Measurements from ENCODE around the gene PTPRK. TPM values are rescaled to one million over a fixed set of nuclear protein-coding genes. Genes with fewer than 3 reads are reported as not detected.
"Not testable (repeated sequence)": the region's sequence is repeated elsewhere in the genome, so short reads cannot be mapped to it uniquely, and the experiment has no call there.

Gene PTPRK
- total and polyA plus RNA-seq, 2 donors: 9.3 to 26.8 TPM

DNA sequence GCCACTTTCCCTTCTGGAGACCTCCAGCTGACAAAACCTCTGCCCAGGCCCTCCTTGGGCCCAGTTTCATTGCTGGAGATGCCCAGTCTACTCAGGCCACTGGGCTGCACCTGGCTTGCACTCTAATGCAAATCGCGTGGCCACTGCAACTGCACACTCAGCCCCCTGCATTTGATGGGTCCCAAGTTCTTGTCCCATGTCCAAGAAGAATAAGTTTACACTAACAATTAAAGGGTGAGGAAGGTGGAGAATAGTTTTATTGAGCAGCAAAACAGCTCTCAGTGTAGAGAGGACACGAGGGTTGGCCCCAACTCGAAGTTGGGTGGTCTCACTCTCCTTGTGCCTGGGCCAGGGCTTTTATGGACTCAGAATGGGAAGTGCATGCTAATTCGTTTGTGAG is 587.7 kb downstream of the PTPRK start:
- H3K27me3 ChIP-seq (ENCODE audit: control insufficient read depth in 2 of 2, insufficient read depth in 1 of 2, low read length in 1 of 2): no peaks in the 10 kb centered on the region
- H3K27ac ChIP-seq (ENCODE audit: low read depth in 1 of 2, low read length in 1 of 2): no peak overlapping the region
- no peak for DNase-seq (ENCODE audit: low read depth in 6 of 9, low spot score in 9 of 9)
- no peaks in the 10 kb centered on the region for H3K4me1 ChIP-seq (ENCODE audit: control insufficient read depth in 2 of 2, insufficient read depth in 2 of 2, low read length in 2 of 2)
- no peaks in the 10 kb centered on the region for H3K36me3 ChIP-seq (ENCODE audit: control insufficient read depth in 2 of 2, insufficient read depth in 2 of 2, low read length in 1 of 2)
- WGBS: 98% methylated on average over 5 of the region's 5 CpGs
- H3K4me3 ChIP-seq (ENCODE audit: low read length in 2 of 2): no peak overlapping the region
- H3K9me3 ChIP-seq (ENCODE audit: control insufficient read depth in 2 of 2, insufficient read depth in 1 of 2, low read length in 1 of 2): peaks cover 2 to 9% of the 10 kb centered on the region in 2 donors

DNA sequence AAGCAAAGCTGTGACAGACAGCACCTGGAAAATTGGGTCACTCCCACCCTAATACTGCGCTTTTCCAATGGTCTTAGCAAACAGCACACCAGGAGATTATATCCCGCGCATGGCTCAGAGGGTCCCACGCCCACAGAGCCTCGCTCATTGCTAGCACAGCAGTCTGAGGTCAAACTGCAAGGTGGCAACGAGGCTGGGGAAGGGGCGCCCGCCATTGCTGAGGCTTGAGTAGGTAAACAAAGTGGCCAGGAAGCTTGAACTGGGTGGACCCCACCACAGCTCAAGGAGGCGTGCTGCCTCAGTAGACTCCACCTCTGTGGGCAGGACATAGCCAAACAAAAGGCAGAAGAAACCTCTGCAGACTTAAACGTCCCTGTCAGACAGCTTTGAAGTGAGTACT is 594.0 kb downstream of the PTPRK start:
- H3K4me3 ChIP-seq (ENCODE audit: low read length in 2 of 2); H3K27ac ChIP-seq (ENCODE audit: low read depth in 1 of 2, low read length in 1 of 2); DNase-seq (ENCODE audit: low read depth in 6 of 9, low spot score in 9 of 9); H3K27me3 ChIP-seq (ENCODE audit: control insufficient read depth in 2 of 2, insufficient read depth in 1 of 2, low read length in 1 of 2); H3K36me3 ChIP-seq (ENCODE audit: control insufficient read depth in 2 of 2, insufficient read depth in 2 of 2, low read length in 1 of 2): not testable (repeated sequence)
- Histone ChIP-seq H3K4me1 (ENCODE audit: control insufficient read depth in 2 of 2, insufficient read depth in 2 of 2, low read length in 2 of 2) (peaks cover 15 to 23% of the 10 kb centered on the region in 2 donors), H3K9me3 (ENCODE audit: control insufficient read depth in 2 of 2, insufficient read depth in 1 of 2, low read length in 1 of 2) (peaks cover 1 to 10% of the 10 kb centered on the region in 2 donors)
- 97% methylated on average over 10 of the region's 10 CpGs for WGBS

DNA sequence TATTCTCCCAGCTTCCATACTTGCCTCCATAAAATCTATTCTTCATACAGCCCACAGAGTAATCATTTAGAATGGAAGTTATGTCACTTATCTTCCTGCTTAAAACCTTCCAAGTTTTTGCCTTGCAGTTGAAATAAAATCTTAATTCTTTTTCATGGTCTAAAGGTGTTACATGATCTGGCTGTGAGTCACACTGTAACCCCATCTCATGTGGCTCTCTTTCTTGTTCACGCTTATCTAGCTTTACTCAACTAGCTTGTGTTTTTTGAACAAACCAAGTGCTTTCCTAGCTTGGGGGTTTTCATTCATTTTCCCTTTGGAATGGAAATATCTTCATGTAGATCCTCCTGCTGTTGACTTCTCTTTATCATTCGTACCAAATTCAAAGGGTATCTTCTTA is 596.0 kb downstream of the PTPRK start:
- H3K9me3 ChIP-seq (ENCODE audit: control insufficient read depth in 2 of 2, insufficient read depth in 1 of 2, low read length in 1 of 2): peaks cover 1 to 10% of the 10 kb centered on the region in 2 donors
- H3K27me3 ChIP-seq (ENCODE audit: control insufficient read depth in 2 of 2, insufficient read depth in 1 of 2, low read length in 1 of 2): no peaks in the 10 kb centered on the region
- peaks cover 0 to 2% of the 10 kb centered on the region in 2 donors for H3K36me3 ChIP-seq (ENCODE audit: control insufficient read depth in 2 of 2, insufficient read depth in 2 of 2, low read length in 1 of 2)
- DNase-seq (ENCODE audit: low read depth in 6 of 9, low spot score in 9 of 9): no peak
- H3K4me1 ChIP-seq (ENCODE audit: control insufficient read depth in 2 of 2, insufficient read depth in 2 of 2, low read length in 2 of 2): peaks cover 19 to 35% of the 10 kb centered on the region in 2 donors
- no peak overlapping the region for H3K4me3 ChIP-seq (ENCODE audit: low read length in 2 of 2)
- H3K27ac ChIP-seq (ENCODE audit: low read depth in 1 of 2, low read length in 1 of 2): no peak overlapping the region
- WGBS: 89% methylated on average over 2 of the region's 2 CpGs

DNA sequence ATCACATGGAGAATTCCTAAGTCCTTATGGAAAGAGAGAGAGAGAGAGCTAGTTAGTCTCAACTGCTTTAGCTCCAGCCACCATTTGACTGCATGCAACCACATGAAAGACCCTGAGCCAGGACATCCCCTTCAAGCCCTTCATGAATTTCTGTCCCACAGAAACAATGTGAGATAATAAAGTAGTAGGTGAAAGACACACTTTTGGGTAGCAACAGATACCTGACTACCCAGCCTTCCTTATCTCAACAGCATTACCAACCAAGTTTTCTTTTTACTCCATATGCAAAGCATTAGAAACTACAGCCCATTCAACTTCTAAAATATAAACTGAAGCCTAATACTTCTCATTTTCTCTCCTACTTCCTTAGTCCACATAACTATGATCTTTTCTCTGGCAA is 596.4 kb downstream of the PTPRK start:
- Histone ChIP-seq H3K9me3 (ENCODE audit: control insufficient read depth in 2 of 2, insufficient read depth in 1 of 2, low read length in 1 of 2) (peaks cover 1 to 10% of the 10 kb centered on the region in 2 donors), H3K27ac (ENCODE audit: low read depth in 1 of 2, low read length in 1 of 2) (no peak overlapping the region), H3K27me3 (ENCODE audit: control insufficient read depth in 2 of 2, insufficient read depth in 1 of 2, low read length in 1 of 2) (no peaks in the 10 kb centered on the region), H3K36me3 (ENCODE audit: control insufficient read depth in 2 of 2, insufficient read depth in 2 of 2, low read length in 1 of 2) (peaks cover 0 to 2% of the 10 kb centered on the region in 2 donors), H3K4me1 (ENCODE audit: control insufficient read depth in 2 of 2, insufficient read depth in 2 of 2, low read length in 2 of 2) (peaks cover 19 to 39% of the 10 kb centered on the region in 2 donors), H3K4me3 (ENCODE audit: low read length in 2 of 2) (no peak overlapping the region)
- no peak for DNase-seq (ENCODE audit: low read depth in 6 of 9, low spot score in 9 of 9)

DNA sequence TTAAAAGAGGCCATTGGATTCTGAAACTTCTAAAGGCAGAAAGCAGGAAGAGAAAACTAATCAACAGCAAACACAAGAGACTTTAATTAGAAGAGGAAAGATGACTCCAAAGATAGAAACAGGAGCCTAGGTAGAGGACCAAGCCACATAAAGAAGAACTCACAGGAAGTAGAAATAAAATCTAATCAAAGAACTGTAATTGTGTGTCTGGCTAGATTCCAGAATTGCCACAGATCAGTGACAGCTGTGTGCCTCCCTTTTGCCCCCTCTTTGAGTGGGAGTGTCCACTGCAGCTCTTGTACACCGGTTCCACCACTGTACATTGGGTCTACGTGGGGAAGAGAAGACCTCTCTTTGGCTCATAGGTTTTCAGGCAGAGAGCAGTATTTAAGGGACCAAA is 597.3 kb downstream of the PTPRK start:
- peaks cover 1 to 10% of the 10 kb centered on the region in 2 donors for H3K9me3 ChIP-seq (ENCODE audit: control insufficient read depth in 2 of 2, insufficient read depth in 1 of 2, low read length in 1 of 2)
- no peak overlapping the region for H3K27ac ChIP-seq (ENCODE audit: low read depth in 1 of 2, low read length in 1 of 2)
- DNase-seq (ENCODE audit: low read depth in 6 of 9, low spot score in 9 of 9): peak in 1 of 9 donors; percentile 42
- H3K4me1 ChIP-seq (ENCODE audit: control insufficient read depth in 2 of 2, insufficient read depth in 2 of 2, low read length in 2 of 2): peaks cover 22 to 44% of the 10 kb centered on the region in 2 donors
- no peaks in the 10 kb centered on the region for H3K27me3 ChIP-seq (ENCODE audit: control insufficient read depth in 2 of 2, insufficient read depth in 1 of 2, low read length in 1 of 2)
- H3K36me3 ChIP-seq (ENCODE audit: control insufficient read depth in 2 of 2, insufficient read depth in 2 of 2, low read length in 1 of 2): peaks cover 0 to 2% of the 10 kb centered on the region in 2 donors
- WGBS: 28% methylated on average over 2 of the region's 2 CpGs
- no peak overlapping the region for H3K4me3 ChIP-seq (ENCODE audit: low read length in 2 of 2)

DNA sequence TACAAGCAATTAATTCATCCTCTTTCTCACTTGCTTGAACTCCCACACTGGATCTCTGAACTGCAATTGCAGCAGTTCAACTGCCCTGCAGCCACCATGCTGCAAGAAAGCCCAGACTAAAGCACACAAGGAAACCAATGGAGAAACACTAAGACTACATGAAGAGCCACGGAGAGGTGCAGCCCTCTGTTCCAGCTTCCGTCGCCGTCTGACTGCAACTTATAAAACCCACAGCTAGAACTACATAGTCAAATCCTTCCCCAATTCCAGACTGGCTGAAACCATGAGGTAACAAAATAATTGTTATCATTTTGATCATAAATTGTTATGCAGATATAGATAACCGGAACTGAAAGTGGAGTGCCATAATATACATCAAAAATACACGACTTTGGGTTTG is 598.4 kb downstream of the PTPRK start:
- no peak overlapping the region for H3K4me3 ChIP-seq (ENCODE audit: low read length in 2 of 2)
- H3K27me3 ChIP-seq (ENCODE audit: control insufficient read depth in 2 of 2, insufficient read depth in 1 of 2, low read length in 1 of 2): no peaks in the 10 kb centered on the region
- 94% methylated on average over 6 of the region's 6 CpGs for WGBS
- H3K4me1 ChIP-seq (ENCODE audit: control insufficient read depth in 2 of 2, insufficient read depth in 2 of 2, low read length in 2 of 2): peaks cover 25 to 48% of the 10 kb centered on the region in 2 donors
- peaks cover 1 to 10% of the 10 kb centered on the region in 2 donors for H3K9me3 ChIP-seq (ENCODE audit: control insufficient read depth in 2 of 2, insufficient read depth in 1 of 2, low read length in 1 of 2)
- no peak overlapping the region for H3K27ac ChIP-seq (ENCODE audit: low read depth in 1 of 2, low read length in 1 of 2)
- peaks cover 0 to 2% of the 10 kb centered on the region in 2 donors for H3K36me3 ChIP-seq (ENCODE audit: control insufficient read depth in 2 of 2, insufficient read depth in 2 of 2, low read length in 1 of 2)
- no peak for DNase-seq (ENCODE audit: low read depth in 6 of 9, low spot score in 9 of 9)

DNA sequence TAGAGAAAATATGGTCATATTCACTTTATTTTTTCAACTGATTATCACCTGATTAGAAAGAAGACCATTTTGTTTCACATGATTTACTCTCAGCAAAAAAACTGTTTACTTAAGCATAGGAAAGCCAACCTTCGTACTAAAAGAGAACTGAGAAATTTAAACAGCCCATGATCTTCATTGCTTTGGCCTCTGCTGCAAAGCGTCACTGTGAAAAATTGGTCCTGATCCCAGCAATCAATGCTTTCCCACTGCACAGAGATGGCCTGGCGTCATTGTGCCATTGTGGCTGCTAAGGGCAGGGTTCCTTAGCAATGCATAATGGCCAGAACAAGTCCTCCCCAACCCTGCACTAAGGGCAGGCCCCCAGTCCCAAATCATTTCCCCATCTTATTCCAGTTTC is 599.6 kb downstream of the PTPRK start:
- DNase-seq (ENCODE audit: low read depth in 6 of 9, low spot score in 9 of 9): no peak
- 96% methylated on average over 3 of the region's 3 CpGs for WGBS
- Histone ChIP-seq H3K9me3 (ENCODE audit: control insufficient read depth in 2 of 2, insufficient read depth in 1 of 2, low read length in 1 of 2) (no peaks in the 10 kb centered on the region), H3K4me1 (ENCODE audit: control insufficient read depth in 2 of 2, insufficient read depth in 2 of 2, low read length in 2 of 2) (peaks cover 25 to 48% of the 10 kb centered on the region in 2 donors), H3K27ac (ENCODE audit: low read depth in 1 of 2, low read length in 1 of 2) (no peak overlapping the region), H3K27me3 (ENCODE audit: control insufficient read depth in 2 of 2, insufficient read depth in 1 of 2, low read length in 1 of 2) (no peaks in the 10 kb centered on the region), H3K4me3 (ENCODE audit: low read length in 2 of 2) (no peak overlapping the region), H3K36me3 (ENCODE audit: control insufficient read depth in 2 of 2, insufficient read depth in 2 of 2, low read length in 1 of 2) (no peaks in the 10 kb centered on the region)

Measured in thymus (tissue), 11 donors.